Heart left ventricle (tissue), 16 donors: Measurements from ENCODE around the gene SKAP2. TPM values are rescaled to one million over a fixed set of nuclear protein-coding genes. Genes with fewer than 3 reads are reported as not detected.

Experiments
- ATAC-seq, 4 donors: fragments of 200-7000 bp; cut with Tn5 transposase; one replicate each; pipeline ENCODE4 v1.9.1; 2020 to 2022; ENCODE audit warnings: moderate library complexity in 4 of 4, mild to moderate bottlenecking in 3 of 4, moderate number of reproducible peaks in 1 of 4
- DNase-seq, 5 donors: peaks; one replicate each; pipeline ENCODE4 v3.0.0-alpha.2; 2020
- H3K27ac ChIP-seq, 12 donors: fragments of 200-600 bp; sonication (generic) in 4 of 12; one replicate each; pipeline versions ENCODE4 v1.5.0 to v1.8.0; 2016 to 2022; ENCODE audit warnings: mild to moderate bottlenecking in 2 of 12
- H3K27me3 ChIP-seq, 9 donors: fragments of 200-600 bp; sonication (generic) in 2 of 9; one replicate each; pipeline versions ENCODE4 v1.5.1 to v1.8.0; 2016 to 2022; ENCODE audit warnings: mild to moderate bottlenecking in 3 of 9
- H3K36me3 ChIP-seq, 9 donors: fragments of 200-600 bp; sonication (generic) in 2 of 9; one replicate each; pipeline versions ENCODE4 v1.5.0 to v1.8.0; 2018 to 2022; ENCODE audit warnings: mild to moderate bottlenecking in 2 of 9
- H3K4me1 ChIP-seq, 12 donors: fragments of 200-600 bp; sonication (generic) in 4 of 12; one replicate each; pipeline versions ENCODE4 v1.5.0 to v1.8.0; 2016 to 2022; ENCODE audit warnings: mild to moderate bottlenecking in 3 of 12
- H3K4me3 ChIP-seq, 12 donors: fragments of 200-600 bp; sonication (generic) in 4 of 12; one replicate each; pipeline versions ENCODE4 v1.5.0 to v1.8.0; 2017 to 2022; ENCODE audit warnings: mild to moderate bottlenecking in 9 of 12, moderate library complexity in 4 of 12
- H3K9me3 ChIP-seq, 12 donors: fragments of 200-600 bp; sonication (generic) in 4 of 12; one replicate each; pipeline versions ENCODE4 v1.5.0 to v1.8.0; 2016 to 2022; ENCODE audit warnings: mild to moderate bottlenecking in 1 of 12
- CTCF ChIP-seq, 12 donors: fragments of 200-600 bp; sonication (generic) in 4 of 12; IDR thresholded peaks; one replicate each; pipeline versions ENCODE4 v1.5.0 to v1.8.0; 2018 to 2022; ENCODE audit warnings: antibody characterized with exemption in 12 of 12, mild to moderate bottlenecking in 5 of 12
- POLR2A ChIP-seq, 2 donors: fragments of 450-650 bp; IDR thresholded peaks; one replicate each; pipeline ENCODE4 v1.6.1; 2017; ENCODE audit warnings: antibody characterized with exemption in 2 of 2, mild to moderate bottlenecking in 2 of 2, moderate library complexity in 2 of 2
- WGBS, 4 donors: extraction: QIAGEN DNeasy Blood & Tissue Kit in 2 of 4; methylation state at CpG; one replicate each; pipeline versions ENCODE4 v1.1.5 to v1.1.7; 2013 to 2018; 5-methylcytosine and 5-hydroxymethylcytosine counted together
- intact Hi-C, 10 donors: fragments of 100-400 bp; cut with DNase I; formaldehyde crosslinking; loops; one replicate each; pipeline versions ENCODE4 v1.11.1 to v1.14.2; 2022
- polyA plus RNA-seq, 2 donors: library from polyadenylated mRNA; stranded (reverse); fragments of 200-250 nt; gene quantifications; one replicate each; pipeline ENCODE4 v1.2.3, GENCODE V29; 2013
- total RNA-seq, 9 donors: library from RNA; depleted of rRNA in 2 of 9; stranded (reverse); fragments of >200 nt in 2 of 9; fragmentation: NEBNext Ultra II Directional in 3 of 9; extraction: Animal tissue kit (Norgen Biotek cat#: 25700) in 3 of 9; gene quantifications; one replicate each; pipeline versions ENCODE4 v1.1.0 to v1.2.4, GENCODE V29; 2016 to 2023
- donor health status: ischemic (EF 13 %, LVEDD 7.1; RV severe dilation, severe dysfunction).
- donor health status: healthy with polysubstance abuse.
- donor health status: DM: no; HTN: yes; CAD: no.
- donor health status: DM: no; HTN: no; CAD: no.
- donor health status: ischemic (EF 25% LVEDD 6.9; RV normal size, moderate dysfunction).
- donor health status: ischemic (EF 25% LVEDD 5.7; RV mildly dilated, moderate dysfunction).
- donor health status: healthy.
- donor health status: DM: yes; HTN: yes; CAD: no.
- donor health status: ischemic (EF 35%, LVEDD 5.7; RV mildly dilated, moderate dysfunction).
- donor health status: nonischemic (EF 11% LVEDD 7.7; RV severe dilation, severe dysfunction).
- donor health status: DM: yes; HTN: yes; CAD: no.
- donor health status: PGD.
- donor health status: ischemic (EF 29% LVEDD 5.4; RV normal size, mild dysfunction).
- donor health status: nonischemic (EF 23%, LVEDD 6.1; RV moderate dilation, normal function).

Gene SKAP2
- total and polyA plus RNA-seq, 11 donors: 0.99 to 17.3 (median 3.6) TPM

DNA sequence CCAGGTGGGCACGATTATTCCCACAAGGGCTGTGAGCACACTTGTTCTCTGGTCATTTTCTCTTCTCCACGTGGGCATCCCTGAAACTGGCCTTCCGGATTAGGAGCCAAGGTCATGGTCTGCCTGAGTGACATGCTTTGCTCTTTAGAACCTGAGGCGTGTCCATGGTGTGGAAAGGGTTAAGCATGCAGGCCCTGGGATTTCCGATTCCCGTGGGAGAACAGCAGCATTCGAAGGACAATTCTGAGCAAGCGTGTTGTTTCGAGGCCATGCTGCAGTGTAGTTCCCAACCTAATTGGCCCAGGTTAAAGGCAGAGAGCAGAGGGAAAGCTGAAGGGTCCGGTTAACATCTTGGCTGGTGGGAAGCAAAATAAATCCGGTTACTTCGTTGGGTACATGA lies 245.9 kb downstream of the SKAP2 start:
- DNase-seq (no peak), ATAC-seq (no peak)
- no peaks in the 10 kb centered on the region for H3K9me3 ChIP-seq
- no peak overlapping the region for H3K4me3 ChIP-seq
- H3K27ac ChIP-seq: no peak overlapping the region
- H3K36me3 ChIP-seq: no peaks in the 10 kb centered on the region
- H3K4me1 ChIP-seq: no peaks in the 10 kb centered on the region
- intact Hi-C loops: no loop called here
- peaks cover 0 to 4% (median 0%) of the 10 kb centered on the region in 9 donors for H3K27me3 ChIP-seq
- TF ChIP-seq POLR2A (IDR thresholded peaks at IDR 0.05): no peak
- TF ChIP-seq CTCF (IDR thresholded peaks at IDR 0.05): no peak
- 62 to 71% (median 68%) methylated on average over 11 to 12 of the region's 12 CpGs for WGBS, 4 donors

Other genes starting within 250 kb of the SKAP2 start
- gene HOXA1, start 231.4 kb upstream of the SKAP2 start, total RNA-seq: under 1 TPM in 3 of 9 donors, not detected in 6; 0.12 to 0.66 (median 0.59) TPM
- gene HOXA1, start 231.4 kb upstream of the SKAP2 start, polyA plus RNA-seq: under 1 TPM in 1 of 2 donors, not detected in 1; 0.07 TPM
- under 1 TPM in 2 of 9 donors, not detected in 7; 0.14 to 0.57 TPM for gene HOXA2, start 238.1 kb upstream of the SKAP2 start, total RNA-seq
- under 1 TPM in 1 of 2 donors, not detected in 1; 0.03 TPM for gene HOXA2, start 238.1 kb upstream of the SKAP2 start, polyA plus RNA-seq